ENCODE measurements around the gene HERC4.

DNA sequence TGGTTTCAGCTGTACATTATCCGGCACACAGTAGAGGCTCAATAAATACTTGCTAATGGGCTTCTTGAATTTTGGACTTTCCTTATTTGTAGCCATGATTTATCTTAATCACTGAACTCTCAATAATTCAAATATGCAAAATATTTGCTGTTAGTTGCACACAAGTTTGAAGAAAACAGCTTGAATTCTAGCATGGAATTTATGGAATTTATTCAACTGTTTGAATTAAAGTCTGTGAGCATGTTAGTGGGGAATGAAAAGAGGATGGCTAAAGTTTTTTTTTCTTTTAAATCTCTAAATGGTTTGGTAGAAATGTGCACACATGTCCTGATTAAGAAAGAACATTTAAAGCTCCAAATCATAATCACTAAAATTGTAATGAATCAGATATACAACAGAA, 148.1 kb downstream of the HERC4 start:
- TF ChIP-seq, protein P1, sequence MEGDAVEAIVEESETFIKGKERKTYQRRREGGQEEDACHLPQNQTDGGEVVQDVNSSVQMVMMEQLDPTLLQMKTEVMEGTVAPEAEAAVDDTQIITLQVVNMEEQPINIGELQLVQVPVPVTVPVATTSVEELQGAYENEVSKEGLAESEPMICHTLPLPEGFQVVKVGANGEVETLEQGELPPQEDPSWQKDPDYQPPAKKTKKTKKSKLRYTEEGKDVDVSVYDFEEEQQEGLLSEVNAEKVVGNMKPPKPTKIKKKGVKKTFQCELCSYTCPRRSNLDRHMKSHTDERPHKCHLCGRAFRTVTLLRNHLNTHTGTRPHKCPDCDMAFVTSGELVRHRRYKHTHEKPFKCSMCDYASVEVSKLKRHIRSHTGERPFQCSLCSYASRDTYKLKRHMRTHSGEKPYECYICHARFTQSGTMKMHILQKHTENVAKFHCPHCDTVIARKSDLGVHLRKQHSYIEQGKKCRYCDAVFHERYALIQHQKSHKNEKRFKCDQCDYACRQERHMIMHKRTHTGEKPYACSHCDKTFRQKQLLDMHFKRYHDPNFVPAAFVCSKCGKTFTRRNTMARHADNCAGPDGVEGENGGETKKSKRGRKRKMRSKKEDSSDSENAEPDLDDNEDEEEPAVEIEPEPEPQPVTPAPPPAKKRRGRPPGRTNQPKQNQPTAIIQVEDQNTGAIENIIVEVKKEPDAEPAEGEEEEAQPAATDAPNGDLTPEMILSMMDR (IDR thresholded peaks at IDR 0.05; ENCODE audit: extremely low read depth in 1 of 2, insufficient read depth in 1 of 2, low read depth in 1 of 2, low read length in 2 of 2) = no peak
- no peak for TF ChIP-seq JUN (IDR thresholded peaks at IDR 0.05; ENCODE audit: borderline replicate concordance, insufficient read depth, insufficient read length, low read depth)
- TF ChIP-seq MYC (IDR thresholded peaks at IDR 0.05; ENCODE audit: low read depth, low read length) = no peak
- no peak for TF ChIP-seq POLR2A (IDR thresholded peaks at IDR 0.05; ENCODE audit: low read depth, low read length)
- TF ChIP-seq, protein P2, sequence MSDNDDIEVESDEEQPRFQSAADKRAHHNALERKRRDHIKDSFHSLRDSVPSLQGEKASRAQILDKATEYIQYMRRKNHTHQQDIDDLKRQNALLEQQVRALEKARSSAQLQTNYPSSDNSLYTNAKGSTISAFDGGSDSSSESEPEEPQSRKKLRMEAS (IDR thresholded peaks at IDR 0.05; ENCODE audit: insufficient read depth, insufficient read length) = no peak
- TF ChIP-seq EZH2 (IDR thresholded peaks at IDR 0.05; ENCODE audit: borderline replicate concordance, low read depth, low read length, severe bottlenecking) = no peak

All from endothelial cell of umbilical vein (primary cell).